NOMO-1 treated with dmso at 0.1 percent for 144 hours (cell line): ENCODE data around the gene SEPHS2.

ENCODE experiments used
- DNase-seq: peaks from one replicate; lab custom pipeline; 2025; ENCODE audit not compliant: unreplicated experiment; lab: John Stamatoyannopoulos, UW

Gene SEPHS2

DNA sequence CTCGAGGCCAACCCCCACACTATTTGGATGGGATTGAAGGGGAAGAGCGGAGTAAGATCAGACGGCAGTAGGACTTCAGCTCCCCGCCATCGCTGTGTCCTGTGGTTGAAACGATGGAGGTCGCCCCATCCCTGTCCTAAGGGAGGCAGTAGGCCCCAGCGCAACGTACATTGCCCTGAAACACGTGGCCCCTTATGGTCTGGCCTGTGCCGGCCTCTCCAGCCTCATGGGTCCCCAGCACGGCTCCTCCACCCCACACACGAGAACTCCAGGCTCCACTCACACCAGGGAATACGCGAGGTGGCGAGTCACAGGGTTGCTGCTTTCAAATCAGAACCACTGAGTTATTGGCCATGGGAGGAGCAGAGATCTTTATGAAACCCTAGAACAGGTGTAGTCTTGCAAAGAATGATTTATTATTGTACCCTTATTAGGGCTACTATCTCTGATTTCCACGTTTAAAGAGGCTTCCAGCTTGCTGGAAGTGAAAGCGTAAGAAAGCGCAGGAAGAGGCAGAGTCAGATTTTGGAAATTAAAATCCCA lies 15.2 kb downstream of the SEPHS2 start:
- peak; percentile 74 for DNase-seq

GRCh38 chr16:30429678-30430427 lies 15.8 kb downstream of the SEPHS2 start, which contains the start of gene DCTPP1:
Gene DCTPP1 (minus strand): TSS chr16:30430030. CDS start chr16:30429980, 50 bp downstream.
- peak; percentile 100 for DNase-seq

GRCh38 chr16:30429418-30429677 lies 16.3 kb downstream of the SEPHS2 start:
- no peak for DNase-seq

DNA sequence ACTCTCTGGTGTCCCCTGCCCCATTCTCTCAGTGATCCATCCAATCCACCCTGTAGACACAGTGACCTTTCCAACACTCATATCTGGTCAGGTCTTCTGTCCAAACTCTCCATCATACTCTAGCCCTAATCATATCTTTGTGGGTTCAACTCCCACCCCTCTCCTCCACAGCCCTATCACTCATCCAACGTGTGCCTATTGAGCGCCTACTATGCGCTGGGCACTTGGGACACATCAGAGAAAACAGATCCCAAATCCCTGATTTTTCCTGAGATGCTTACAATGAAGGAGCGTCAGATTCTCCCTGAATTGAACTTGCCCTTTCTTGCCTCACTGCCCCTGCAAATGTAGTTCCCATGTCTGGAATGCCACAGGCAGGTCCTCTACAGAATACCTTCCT lies 17.6 kb downstream of the SEPHS2 start:
- DNase-seq = no peak

GRCh38 chr16:30421010-30421409 lies 24.7 kb downstream of the SEPHS2 start:
- no peak for DNase-seq

DNA sequence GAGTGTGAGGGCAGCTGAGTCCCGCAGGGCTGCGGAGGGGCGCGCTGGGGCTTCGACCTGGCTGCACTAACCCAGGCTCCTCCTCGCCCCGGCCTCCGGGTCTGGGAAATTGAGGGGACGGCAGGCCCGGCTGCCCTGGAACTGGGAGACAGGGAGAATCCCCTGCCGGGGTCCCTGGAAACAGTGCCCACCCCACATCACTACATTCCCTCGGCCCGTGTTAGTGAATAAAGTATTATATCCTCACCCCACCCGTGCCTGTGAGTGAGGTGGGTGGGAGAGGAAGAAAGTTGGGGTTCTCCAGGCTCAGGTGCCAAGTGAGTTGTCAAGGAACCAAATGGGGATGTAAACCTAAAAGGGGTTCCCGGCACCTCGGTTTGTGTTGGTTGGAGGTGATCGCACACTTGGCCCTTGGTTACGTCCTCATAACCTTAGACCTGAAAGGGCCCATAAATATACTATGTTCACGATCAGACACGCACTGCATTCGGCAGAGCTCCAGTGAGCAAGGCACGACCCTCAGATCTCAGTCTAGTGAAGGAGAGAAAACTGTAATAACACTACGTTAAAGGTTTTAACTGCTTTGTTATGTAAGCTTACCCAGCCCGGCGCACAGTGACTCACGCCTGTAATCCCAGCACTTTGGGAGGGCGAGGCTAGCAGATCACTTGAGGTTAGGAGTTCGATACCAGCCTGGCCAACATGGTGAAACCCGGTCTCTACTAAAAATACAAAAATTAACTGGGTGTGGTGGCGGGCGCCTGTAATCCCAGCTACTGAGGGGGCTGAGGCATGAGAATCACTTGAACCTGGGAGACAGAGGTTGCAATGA lies 27.1 kb downstream of the SEPHS2 start:
- no peak for DNase-seq

GRCh38 chr16:30417529-30418349 lies 27.9 kb downstream of the SEPHS2 start:
- DNase-seq = peak; percentile 84

DNA sequence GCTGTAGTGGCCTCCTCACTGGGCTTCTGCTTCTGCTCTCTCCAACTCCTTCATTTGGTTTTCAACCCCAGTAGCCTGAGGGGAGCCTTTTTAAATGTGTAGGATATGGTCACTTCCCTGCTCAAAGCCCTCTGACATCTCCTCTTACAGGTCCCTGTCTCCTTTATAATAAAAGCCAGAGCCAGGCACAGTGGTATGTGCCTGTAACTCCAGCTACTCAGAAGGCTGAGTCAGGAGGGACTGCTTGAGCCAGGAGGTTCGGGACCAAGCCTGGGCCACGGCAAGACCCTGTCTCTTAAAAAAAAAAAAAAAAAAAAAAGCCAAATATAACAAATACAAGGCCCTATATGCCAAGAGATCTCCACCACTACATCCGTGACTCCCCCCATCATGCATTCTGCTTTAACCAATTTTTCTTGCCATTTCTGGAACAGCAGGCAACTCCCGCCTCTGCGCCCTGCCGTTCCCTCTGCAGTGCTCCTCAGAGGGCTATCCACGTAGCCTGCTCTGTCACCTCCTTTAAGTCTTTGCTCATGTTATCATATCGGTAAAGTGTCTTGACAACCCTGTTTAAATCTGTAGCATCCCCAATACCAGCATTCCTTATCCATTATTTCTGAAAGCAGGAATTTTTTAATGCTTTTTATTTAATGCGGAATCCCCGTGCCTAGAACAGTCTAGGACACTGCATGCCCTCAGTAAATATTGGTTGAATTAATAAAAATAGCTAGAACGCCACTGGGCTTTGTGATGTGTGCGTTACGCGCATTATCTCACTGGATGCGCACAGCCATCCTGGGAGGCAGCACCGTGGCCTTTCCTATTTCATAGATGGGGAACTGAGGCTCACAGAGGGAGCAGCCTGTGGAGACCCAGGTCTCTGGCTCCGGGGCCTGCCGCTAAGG lies 28.8 kb downstream of the SEPHS2 start:
- DNase-seq = no peak

DNA sequence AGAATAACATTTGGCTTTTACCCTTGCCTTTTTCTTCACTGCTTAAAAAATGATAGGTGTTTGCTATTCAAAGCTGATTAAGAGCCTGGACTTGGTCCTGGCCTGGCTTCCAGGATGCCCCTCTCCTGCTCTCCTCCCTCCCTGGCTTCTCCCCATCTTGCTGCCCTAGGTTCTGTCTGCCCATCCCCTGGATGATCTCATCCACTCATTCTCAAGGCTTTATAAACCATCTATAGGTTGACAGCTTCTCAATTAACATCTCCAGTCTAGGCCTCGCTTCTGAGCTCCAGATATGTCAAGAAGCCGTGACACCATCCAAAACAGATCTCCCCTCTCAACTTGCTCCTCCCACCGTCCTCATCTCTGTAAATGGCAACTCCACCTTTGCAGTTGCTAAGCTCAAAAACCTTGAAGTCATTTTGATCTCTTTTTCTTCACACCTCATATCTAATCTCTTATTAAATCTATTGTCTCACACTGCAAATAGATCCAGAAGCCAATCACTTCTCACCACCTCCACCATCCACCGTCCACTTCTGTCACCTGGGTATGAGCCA lies 29.5 kb downstream of the SEPHS2 start:
- no peak for DNase-seq

DNA sequence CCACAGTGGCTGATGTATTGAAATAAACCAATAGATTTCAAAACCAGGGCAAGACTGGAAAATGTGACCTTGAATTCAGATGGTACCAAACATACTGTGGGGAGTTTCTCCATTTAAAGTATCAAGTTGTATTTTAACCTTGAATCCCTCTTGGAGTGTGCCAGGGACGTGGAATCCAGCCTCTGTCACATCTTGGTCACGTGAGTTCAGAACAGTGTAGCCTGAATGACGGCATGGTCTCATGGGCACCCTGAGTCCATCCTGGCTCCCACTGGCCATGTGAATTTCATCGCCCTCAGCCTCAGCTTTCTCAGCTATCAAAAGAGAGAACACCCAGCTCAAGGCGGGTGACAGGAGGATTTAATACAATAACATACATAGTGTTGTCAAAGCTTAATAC lies 31.5 kb downstream of the SEPHS2 start:
- no peak for DNase-seq

GRCh38 chr16:30413112-30413806 lies 32.4 kb downstream of the SEPHS2 start:
- DNase-seq = no peak

GRCh38 chr16:30409125-30410060 lies 36.3 kb downstream of the SEPHS2 start:
- DNase-seq = peak; percentile 73

GRCh38 chr16:30407804-30408534 lies 37.7 kb downstream of the SEPHS2 start:
- DNase-seq = no peak

DNA sequence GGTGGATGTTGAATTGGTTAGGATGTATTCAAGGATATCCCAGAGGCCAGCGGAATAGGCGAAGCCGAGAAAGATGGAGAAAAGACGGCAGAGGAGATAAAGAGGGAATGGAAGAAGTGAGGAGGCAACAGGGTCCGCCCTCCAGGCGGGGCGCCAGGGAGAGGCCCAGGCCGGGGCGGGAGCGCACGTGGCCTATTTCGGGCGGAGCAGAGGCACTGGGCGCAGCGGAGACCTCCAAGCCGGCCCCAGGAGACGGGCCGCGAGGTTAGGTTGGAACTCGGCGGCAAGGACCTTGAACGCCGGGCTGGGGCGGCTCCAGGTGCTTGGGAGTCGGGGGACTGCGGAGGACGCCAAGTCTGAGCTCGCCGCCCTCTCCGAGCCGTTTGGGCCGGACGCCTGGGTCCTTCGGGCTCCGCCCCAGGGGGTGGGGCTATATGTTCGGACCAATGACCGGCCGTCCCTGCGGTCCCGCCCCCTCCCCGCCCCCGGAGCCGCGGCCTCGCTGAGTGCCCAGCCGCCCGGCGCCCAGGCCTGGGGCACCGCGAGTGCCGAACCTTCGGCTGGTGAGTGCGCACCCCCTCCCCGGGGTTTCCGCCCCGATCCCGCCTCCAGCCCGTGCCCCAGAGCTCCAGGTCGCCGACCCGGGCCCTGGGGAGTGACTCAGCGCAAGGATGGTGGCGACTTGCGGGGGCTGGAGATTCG lies 38.4 kb downstream of the SEPHS2 start, which contains the start of gene ZNF771:
Gene ZNF771 (plus strand): TSS at position 505 of the 702 bp plus-strand sequence. CDS start 448 bp downstream, outside the sequence.
- DNase-seq = peak; percentile 76

DNA sequence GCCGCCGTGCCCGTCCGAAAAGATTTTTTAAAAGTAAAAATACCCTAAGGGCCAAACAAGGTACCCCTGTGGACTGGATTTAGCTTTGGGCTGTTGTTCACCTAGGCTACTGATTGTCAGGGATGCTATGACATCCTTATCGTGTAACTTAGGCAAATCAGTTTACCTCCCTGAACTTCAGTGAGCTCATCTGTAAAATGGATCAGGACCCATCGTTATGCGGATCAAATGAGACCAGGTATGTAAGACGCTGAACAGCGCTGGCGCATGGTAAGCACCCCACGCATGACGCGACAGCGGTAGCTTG lies 38.9 kb downstream of the SEPHS2 start:
- DNase-seq = no peak

- no peak for DNase-seq
Observed at GRCh38 chr16:30401768-30402425, 43.8 kb downstream of the SEPHS2 start.
